ENCODE measurements around the gene KIRREL3.
A peak's percentile ranks its signal among the peaks of the same experiment; 100 is the strongest.

The KIRREL3 gene

DNA sequence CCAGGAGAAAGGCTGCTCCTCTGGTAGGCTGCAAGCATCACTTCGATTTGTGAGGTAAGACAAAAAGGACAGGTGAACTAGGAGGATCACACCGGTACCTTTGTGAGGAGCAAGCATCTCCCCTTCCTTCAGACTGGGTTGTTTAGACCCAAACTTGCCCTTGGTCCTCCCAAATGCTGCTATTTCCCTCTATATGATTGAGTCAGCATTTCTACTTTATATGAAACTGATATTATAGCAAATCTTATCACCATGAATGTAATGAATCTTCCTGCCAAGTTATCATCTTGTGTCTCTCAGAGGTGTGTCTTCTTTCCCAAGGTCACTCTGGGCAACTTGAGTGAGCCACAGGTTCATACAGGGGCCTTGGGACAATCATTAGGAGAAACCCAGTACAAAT lies 61.0 kb downstream of the KIRREL3 start:
- H3K4me3 ChIP-seq (ENCODE audit: low read depth in 1 of 2, low read length in 1 of 2): no peak overlapping the region
- no peak overlapping the region for H3K27ac ChIP-seq
- TF ChIP-seq, protein P1, sequence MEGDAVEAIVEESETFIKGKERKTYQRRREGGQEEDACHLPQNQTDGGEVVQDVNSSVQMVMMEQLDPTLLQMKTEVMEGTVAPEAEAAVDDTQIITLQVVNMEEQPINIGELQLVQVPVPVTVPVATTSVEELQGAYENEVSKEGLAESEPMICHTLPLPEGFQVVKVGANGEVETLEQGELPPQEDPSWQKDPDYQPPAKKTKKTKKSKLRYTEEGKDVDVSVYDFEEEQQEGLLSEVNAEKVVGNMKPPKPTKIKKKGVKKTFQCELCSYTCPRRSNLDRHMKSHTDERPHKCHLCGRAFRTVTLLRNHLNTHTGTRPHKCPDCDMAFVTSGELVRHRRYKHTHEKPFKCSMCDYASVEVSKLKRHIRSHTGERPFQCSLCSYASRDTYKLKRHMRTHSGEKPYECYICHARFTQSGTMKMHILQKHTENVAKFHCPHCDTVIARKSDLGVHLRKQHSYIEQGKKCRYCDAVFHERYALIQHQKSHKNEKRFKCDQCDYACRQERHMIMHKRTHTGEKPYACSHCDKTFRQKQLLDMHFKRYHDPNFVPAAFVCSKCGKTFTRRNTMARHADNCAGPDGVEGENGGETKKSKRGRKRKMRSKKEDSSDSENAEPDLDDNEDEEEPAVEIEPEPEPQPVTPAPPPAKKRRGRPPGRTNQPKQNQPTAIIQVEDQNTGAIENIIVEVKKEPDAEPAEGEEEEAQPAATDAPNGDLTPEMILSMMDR (IDR thresholded peaks at IDR 0.05): no peak

GRCh38 chr11:126938718-126939117 lies 61.9 kb downstream of the KIRREL3 start:
- no peaks in the 10 kb centered on the region for H3K9me3 ChIP-seq
- H3K4me3 ChIP-seq (ENCODE audit: low read depth in 1 of 2, low read length in 1 of 2): no peak overlapping the region
- H3K27me3 ChIP-seq: no peaks in the 10 kb centered on the region
- H3K4me1 ChIP-seq (ENCODE audit: control insufficient read depth in 1 of 2, insufficient read depth in 1 of 2, low read depth in 1 of 2, low read length in 1 of 2): no peaks in the 10 kb centered on the region
- no peaks in the 10 kb centered on the region for H3K36me3 ChIP-seq
- no peak overlapping the region for H3K27ac ChIP-seq
- TF ChIP-seq, protein P1 (IDR thresholded peaks at IDR 0.05): no peak

More for the DNA sequence above, 61.0 kb downstream of the KIRREL3 start:
- H3K36me3 ChIP-seq: no peaks in the 10 kb centered on the region
- H3K27me3 ChIP-seq: no peaks in the 10 kb centered on the region
- no peaks in the 10 kb centered on the region for H3K4me1 ChIP-seq (ENCODE audit: control insufficient read depth in 1 of 2, insufficient read depth in 1 of 2, low read depth in 1 of 2, low read length in 1 of 2)
- no peaks in the 10 kb centered on the region for H3K9me3 ChIP-seq

DNA sequence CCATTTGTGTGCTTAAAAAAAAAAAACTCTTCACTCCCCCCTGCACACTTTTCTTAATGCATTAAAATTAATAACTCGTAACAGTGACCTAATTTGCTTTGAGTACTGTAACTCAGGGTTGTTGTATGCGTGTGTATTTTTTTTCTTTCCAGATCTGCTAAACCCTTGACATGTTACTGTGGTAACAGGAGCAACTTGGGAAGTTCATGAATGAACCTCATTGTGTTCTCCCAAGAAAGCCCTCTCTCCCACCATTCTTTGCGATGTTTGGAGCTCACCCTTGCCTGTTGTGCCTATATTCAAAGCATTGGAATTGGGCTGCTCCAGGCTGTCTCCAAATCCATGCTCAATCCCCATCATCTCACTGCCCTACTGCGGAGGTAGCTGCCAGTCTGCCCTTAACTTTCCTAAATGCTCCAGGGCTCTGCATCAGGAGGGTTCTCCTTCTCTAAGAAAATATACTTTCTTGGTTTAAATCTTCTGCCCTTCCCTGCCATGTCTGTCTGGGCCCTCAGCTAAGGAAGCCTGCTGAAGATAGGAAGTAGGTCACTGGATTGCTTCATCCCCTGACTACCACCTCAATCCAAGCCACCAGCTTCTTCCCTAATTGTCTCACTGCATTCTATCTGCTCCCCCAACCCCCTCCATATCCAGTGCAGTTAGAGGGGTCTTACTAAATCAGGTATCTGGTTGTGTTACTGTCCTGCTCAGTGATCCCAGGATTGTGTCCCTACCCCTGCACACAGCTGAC lies 70.3 kb downstream of the KIRREL3 start:
- peak overlapping the region; percentile 41 for H3K27ac ChIP-seq

DNA sequence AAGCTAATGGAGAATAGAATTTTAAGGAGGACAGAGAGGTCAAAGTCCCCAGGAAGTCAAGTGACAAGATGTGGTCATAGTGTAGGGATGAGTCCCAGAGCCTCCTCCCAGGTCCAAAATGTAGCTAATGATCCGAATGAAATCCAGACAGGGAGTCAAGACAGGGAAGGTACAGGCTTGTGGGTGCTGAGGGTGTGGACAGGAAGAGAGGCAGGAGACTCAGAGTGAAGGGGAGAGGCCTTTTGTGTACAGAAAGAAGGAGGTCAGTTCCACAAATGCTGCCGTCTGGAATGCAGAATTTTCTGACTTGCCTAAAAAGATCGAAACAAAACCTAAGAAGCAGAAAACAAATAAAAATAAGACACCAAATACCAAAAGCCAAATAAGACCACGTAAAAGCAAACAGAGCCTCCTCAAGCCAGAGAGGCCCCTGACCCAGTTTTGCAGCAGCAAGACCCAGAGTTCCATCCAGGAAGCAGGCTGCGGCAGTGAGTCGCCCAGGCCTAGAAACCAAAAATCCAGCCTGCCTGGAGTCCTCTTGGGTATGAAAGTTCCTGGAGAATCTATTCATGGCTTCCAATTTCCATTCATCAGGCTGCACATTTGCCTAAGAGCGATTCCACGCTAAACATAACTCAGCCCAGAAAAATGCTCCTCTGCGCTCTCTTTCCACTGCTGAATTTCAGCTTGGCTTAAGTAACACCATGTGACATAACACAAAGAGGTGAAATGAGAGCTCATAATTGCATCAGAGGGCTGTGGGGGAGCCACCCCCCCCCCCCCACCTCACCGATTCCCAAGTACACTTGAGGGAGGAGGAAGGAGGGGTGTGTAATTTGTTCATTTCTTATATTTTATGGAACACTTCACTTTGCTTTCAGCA lies 71.2 kb downstream of the KIRREL3 start:
- H3K27me3 ChIP-seq: no peaks in the 10 kb centered on the region
- peak overlapping the region; percentile 41 for H3K27ac ChIP-seq
- H3K4me3 ChIP-seq (ENCODE audit: low read depth in 1 of 2, low read length in 1 of 2): no peak overlapping the region
- no peaks in the 10 kb centered on the region for H3K36me3 ChIP-seq
- TF ChIP-seq, protein P1 (IDR thresholded peaks at IDR 0.05): no peak
- H3K4me1 ChIP-seq (ENCODE audit: control insufficient read depth in 1 of 2, insufficient read depth in 1 of 2, low read depth in 1 of 2, low read length in 1 of 2): peaks cover 10 to 14% of the 10 kb centered on the region in 2 experiments
- H3K9me3 ChIP-seq: no peaks in the 10 kb centered on the region

More for the DNA sequence above, 70.3 kb downstream of the KIRREL3 start:
- no peaks in the 10 kb centered on the region for H3K36me3 ChIP-seq
- TF ChIP-seq, protein P1 (IDR thresholded peaks at IDR 0.05): no peak
- peaks cover 10 to 14% of the 10 kb centered on the region in 2 experiments for H3K4me1 ChIP-seq (ENCODE audit: control insufficient read depth in 1 of 2, insufficient read depth in 1 of 2, low read depth in 1 of 2, low read length in 1 of 2)
- no peak overlapping the region for H3K4me3 ChIP-seq (ENCODE audit: low read depth in 1 of 2, low read length in 1 of 2)
- no peaks in the 10 kb centered on the region for H3K27me3 ChIP-seq
- H3K9me3 ChIP-seq: no peaks in the 10 kb centered on the region

DNA sequence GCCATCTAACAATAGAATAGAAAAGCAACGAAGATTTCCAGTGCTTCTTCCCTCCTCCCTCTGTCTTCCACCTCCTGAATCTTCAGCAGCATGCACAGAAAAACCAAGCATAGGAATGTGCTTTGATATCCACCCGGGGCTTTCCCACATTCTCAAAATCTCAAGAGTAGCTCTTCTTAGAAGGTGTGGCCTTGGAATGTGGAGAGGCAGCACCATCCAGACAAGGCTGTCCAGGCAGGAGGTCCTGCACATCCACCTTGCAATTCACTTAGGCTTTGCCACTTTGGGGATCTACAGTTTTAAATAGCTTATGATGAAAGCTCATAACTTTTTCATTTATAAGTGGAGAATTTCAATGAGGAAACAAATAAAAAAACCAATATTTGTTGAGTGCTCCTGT lies 72.9 kb downstream of the KIRREL3 start:
- no peaks in the 10 kb centered on the region for H3K9me3 ChIP-seq
- TF ChIP-seq, protein P1 (IDR thresholded peaks at IDR 0.05): no peak
- H3K27me3 ChIP-seq: no peaks in the 10 kb centered on the region
- H3K36me3 ChIP-seq: no peaks in the 10 kb centered on the region
- H3K4me1 ChIP-seq (ENCODE audit: control insufficient read depth in 1 of 2, insufficient read depth in 1 of 2, low read depth in 1 of 2, low read length in 1 of 2): peaks cover 10 to 14% of the 10 kb centered on the region in 2 experiments
- no peak overlapping the region for H3K27ac ChIP-seq
- no peak overlapping the region for H3K4me3 ChIP-seq (ENCODE audit: low read depth in 1 of 2, low read length in 1 of 2)

Measured in neutrophil (primary cell).